Mesenchymal stem cell (in vitro differentiated cells and primary cell): ENCODE data around the gene CCNI.
A peak's percentile ranks its signal among the peaks of the same experiment; 100 is the strongest.

ENCODE experiments used
- DNase-seq: peaks from one replicate; pipeline ENCODE4 v3.0.0-alpha.2; 2013
- H2AFZ ChIP-seq: one replicate; pipeline ENCODE4 v1.6.1; 2013; ENCODE audit warnings: low read depth, mild to moderate bottlenecking, control low read depth, inconsistent platforms, low read length, moderate library complexity
- H2AK5ac ChIP-seq: 2 replicates; pipeline ENCODE4 v1.6.1; 2013; ENCODE audit warnings: low read length, moderate library complexity, mild to moderate bottlenecking, inconsistent platforms; ENCODE audit not compliant: severe bottlenecking
- H2BK120ac ChIP-seq: one replicate; pipeline ENCODE4 v1.6.1; 2013; ENCODE audit warnings: low read depth, mild to moderate bottlenecking, inconsistent platforms, low read length, moderate library complexity
- H2BK12ac ChIP-seq, 2 experiments: one replicate each; pipeline ENCODE4 v1.6.1; 2013; ENCODE audit warnings: inconsistent platforms in 2 of 2, low read length in 2 of 2, mild to moderate bottlenecking in 2 of 2, moderate library complexity in 2 of 2, control low read depth in 1 of 2
- H2BK15ac ChIP-seq: one replicate; pipeline ENCODE4 v1.6.1; 2013; ENCODE audit warnings: mild to moderate bottlenecking, low read depth, inconsistent platforms; ENCODE audit not compliant: poor library complexity, severe bottlenecking
- H2BK5ac ChIP-seq: 2 replicates; pipeline ENCODE4 v1.6.1; 2013; ENCODE audit warnings: low read depth, mild to moderate bottlenecking, low read length, control low read depth, inconsistent platforms; ENCODE audit not compliant: poor library complexity, severe bottlenecking
- H3K14ac ChIP-seq, 2 experiments: one replicate each; pipeline ENCODE4 v1.6.1; 2013; ENCODE audit warnings: inconsistent platforms in 2 of 2, low read length in 2 of 2, control low read depth in 1 of 2, mild to moderate bottlenecking in 1 of 2, moderate library complexity in 1 of 2
- H3K18ac ChIP-seq, 2 experiments: one replicate each; pipeline ENCODE4 v1.6.1; 2013; ENCODE audit warnings: inconsistent platforms in 2 of 2, low read length in 2 of 2, control low read depth in 1 of 2, low read depth in 1 of 2, mild to moderate bottlenecking in 1 of 2
- H3K23ac ChIP-seq, 2 experiments: one replicate each; pipeline ENCODE4 v1.6.1; 2013; ENCODE audit warnings: inconsistent platforms in 2 of 2, low read length in 2 of 2, mild to moderate bottlenecking in 2 of 2, moderate library complexity in 2 of 2, control low read depth in 1 of 2
- H3K27ac ChIP-seq: 2 replicates; pipeline ENCODE4 v1.5.1; 2013; ENCODE audit warnings: mild to moderate bottlenecking, moderate library complexity, low read length, control low read depth, inconsistent platforms; ENCODE audit not compliant: poor library complexity, severe bottlenecking
- H3K27me3 ChIP-seq, 2 experiments: 2 replicates each; pipeline versions ENCODE4 v1.6.1 to v1.7.0; 2013; ENCODE audit warnings: low read length in 2 of 2, mild to moderate bottlenecking in 2 of 2, moderate library complexity in 2 of 2, control low read depth in 1 of 2, inconsistent platforms in 1 of 2; ENCODE audit not compliant: control insufficient read depth in 1 of 2, insufficient read depth in 1 of 2
- H3K36me3 ChIP-seq, 2 experiments: 2 replicates each; pipeline versions ENCODE4 v1.6.1 to v1.7.0; 2013; ENCODE audit warnings: low read length in 2 of 2, control low read depth in 1 of 2, inconsistent platforms in 1 of 2, low read depth in 1 of 2, mild to moderate bottlenecking in 1 of 2; ENCODE audit not compliant: insufficient read depth in 2 of 2, control insufficient read depth in 1 of 2
- H3K4ac ChIP-seq, 2 experiments: one replicate each; pipeline ENCODE4 v1.6.1; 2013; ENCODE audit warnings: inconsistent platforms in 2 of 2, low read length in 2 of 2, mild to moderate bottlenecking in 2 of 2, moderate library complexity in 2 of 2, control low read depth in 1 of 2, low read depth in 1 of 2
- H3K4me1 ChIP-seq: 2 replicates; pipeline ENCODE4 v1.6.1; 2013; ENCODE audit warnings: low read depth, low read length, control low read depth; ENCODE audit not compliant: control insufficient read depth, insufficient read depth
- H3K4me2 ChIP-seq: 2 replicates; pipeline ENCODE4 v1.6.1; 2013; ENCODE audit warnings: low read length, mild to moderate bottlenecking, inconsistent platforms; ENCODE audit not compliant: poor library complexity, severe bottlenecking
- H3K4me3 ChIP-seq, 2 experiments: 2 replicates each; pipeline versions ENCODE4 v1.5.1 to v1.7.0; 2013; ENCODE audit warnings: low read length in 2 of 2, mild to moderate bottlenecking in 2 of 2, control low read depth in 1 of 2, low read depth in 1 of 2; ENCODE audit not compliant: insufficient read depth in 1 of 2
- H3K79me1 ChIP-seq: replicated peaks from 2 replicates; pipeline ENCODE4 v1.6.1; 2013; ENCODE audit warnings: mild to moderate bottlenecking, control low read depth, low read length, inconsistent platforms; ENCODE audit not compliant: poor library complexity, severe bottlenecking
- H3K9ac ChIP-seq: 2 replicates; pipeline ENCODE4 v1.7.0; 2013; ENCODE audit warnings: mild to moderate bottlenecking, low read length, moderate library complexity
- H3K9me3 ChIP-seq: 2 replicates; pipeline ENCODE4 v1.7.0; 2013; ENCODE audit warnings: mild to moderate bottlenecking, low read length; ENCODE audit not compliant: control insufficient read depth
- H4K8ac ChIP-seq: one replicate; pipeline ENCODE4 v1.6.1; 2013; ENCODE audit warnings: inconsistent platforms, mild to moderate bottlenecking, low read length, moderate library complexity
- H4K91ac ChIP-seq: one replicate; pipeline ENCODE4 v1.6.1; 2013; ENCODE audit warnings: mild to moderate bottlenecking, low read length, inconsistent platforms
- WGBS: methylation state at CpG from one replicate; pipeline ENCODE4 v1.1.7; 2013; ENCODE audit warnings: mixed read lengths; 5-methylcytosine and 5-hydroxymethylcytosine counted together

The CCNI gene

DNA sequence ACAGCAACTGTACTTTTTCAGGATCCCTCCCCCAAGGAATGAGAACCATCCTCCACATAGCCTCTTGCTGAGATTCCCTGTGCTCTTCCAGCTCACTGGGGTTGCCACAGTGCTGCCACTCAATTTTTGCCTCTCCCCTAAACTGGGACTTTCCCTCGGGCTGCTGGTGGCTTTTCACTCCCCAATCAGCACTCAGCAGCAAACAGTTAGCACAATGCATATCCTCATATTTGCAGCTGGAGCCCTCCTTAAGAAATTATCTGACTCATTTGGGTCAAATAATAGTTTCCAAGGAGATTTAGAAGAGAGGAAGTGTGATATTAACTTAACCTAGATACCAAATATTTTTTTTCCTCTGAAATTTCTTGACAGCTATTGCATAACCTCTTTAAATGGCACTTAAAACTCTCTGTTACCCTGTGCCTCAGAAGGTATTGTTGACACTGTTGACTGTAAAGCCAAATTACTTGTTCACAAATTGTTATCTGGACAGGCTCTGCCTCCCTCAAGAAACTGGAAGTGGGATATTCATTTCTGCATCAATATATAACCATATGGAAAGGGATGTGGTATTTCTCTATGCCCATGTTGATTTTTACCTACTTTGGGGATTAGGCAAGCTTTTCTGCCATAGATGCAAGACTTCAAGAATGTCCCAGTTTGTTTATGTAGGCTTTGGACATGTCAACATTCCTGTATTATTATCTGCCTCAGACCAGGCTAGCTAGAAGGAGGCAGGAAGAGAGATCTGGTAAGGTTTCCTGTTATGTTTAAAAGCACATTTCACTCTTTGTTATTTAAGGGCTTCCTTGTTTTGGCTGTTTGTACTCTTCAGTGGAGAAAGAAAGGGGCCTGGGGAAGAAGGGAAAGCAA, 68.2 kb downstream of the CCNI start:
- DNase-seq, result peak; percentile 87
- Histone ChIP-seq H3K23ac (no peak overlapping the region), H4K91ac (no peak overlapping the region), H4K8ac (no peak overlapping the region), H2AFZ (no peak overlapping the region), H2BK120ac (no peak overlapping the region), H3K18ac (peak overlapping the region; percentile 2 to 88), H2BK5ac (no peak overlapping the region), H2BK12ac (no peak overlapping the region), H2BK15ac (no peak overlapping the region), H3K14ac (no peak overlapping the region), H3K27ac (peak overlapping the region; percentile 89), H2AK5ac (no peak overlapping the region), H3K27me3 (no peaks in the 10 kb centered on the region), H3K4me2 (no peak overlapping the region), H3K79me1 (peaks cover 1% of the 10 kb centered on the region), H3K9me3 (no peaks in the 10 kb centered on the region), H3K9ac (no peak overlapping the region), H3K4ac (peak overlapping the region in 1 of 2 experiments; percentile 56), H3K4me1 (peaks cover 11% of the 10 kb centered on the region), H3K36me3 (peaks cover 4 to 70% of the 10 kb centered on the region in 2 experiments), H3K4me3 (no peak overlapping the region)
- 0% methylated on average over 1 of the region's 1 CpG for WGBS

- Histone ChIP-seq H2AK5ac (no peak overlapping the region), H2BK15ac (no peak overlapping the region)
These were observed 68.9 kb downstream of the CCNI start for GRCh38 chr4:77006753-77007353.

GRCh38 chr4:77003400-77003799, 72.4 kb downstream of the CCNI start:
- Histone ChIP-seq H2BK12ac (no peak overlapping the region), H3K4ac (no peak overlapping the region), H3K18ac (no peak overlapping the region), H2BK15ac (no peak overlapping the region), H3K14ac (no peak overlapping the region), H3K27ac (peak overlapping the region; percentile 70), H3K79me1 (peaks cover 3% of the 10 kb centered on the region), H3K27me3 (no peaks in the 10 kb centered on the region), H3K4me3 (no peak overlapping the region), H4K8ac (no peak overlapping the region), H3K36me3 (peaks cover 9 to 84% of the 10 kb centered on the region in 2 experiments), H2BK5ac (no peak overlapping the region), H3K4me1 (peaks cover 3% of the 10 kb centered on the region), H3K23ac (no peak overlapping the region), H3K4me2 (no peak overlapping the region), H2AK5ac (no peak overlapping the region), H3K9me3 (peaks cover 2% of the 10 kb centered on the region), H2BK120ac (no peak overlapping the region), H3K9ac (no peak overlapping the region), H2AFZ (no peak overlapping the region), H4K91ac (no peak overlapping the region)
- peak; percentile 38 for DNase-seq

More at GRCh38 chr4:77006753-77007353, 68.9 kb downstream of the CCNI start:
- WGBS, result 31% methylated on average over 3 of the region's 4 CpGs
- no peak overlapping the region for H2BK120ac ChIP-seq
- no peak overlapping the region for H2AFZ ChIP-seq
- H3K14ac ChIP-seq, result no peak overlapping the region
- no peaks in the 10 kb centered on the region for H3K27me3 ChIP-seq
- no peak overlapping the region for H3K23ac ChIP-seq
- H3K9me3 ChIP-seq, result no peaks in the 10 kb centered on the region
- peaks cover 3 to 67% of the 10 kb centered on the region in 2 experiments for H3K36me3 ChIP-seq
- peak overlapping the region in 1 of 2 experiments; percentile 30 for H3K4ac ChIP-seq
- peak overlapping the region in 1 of 2 experiments; percentile 59 for H2BK12ac ChIP-seq
- H4K8ac ChIP-seq, result no peak overlapping the region
- no peaks in the 10 kb centered on the region for H3K79me1 ChIP-seq
- H3K4me2 ChIP-seq, result no peak overlapping the region
- H3K18ac ChIP-seq, result peak overlapping the region; percentile 2 to 88
- H3K4me1 ChIP-seq, result peaks cover 11% of the 10 kb centered on the region
- DNase-seq, result no peak
- no peak overlapping the region for H2BK5ac ChIP-seq
- peak overlapping the region; percentile 23 for H3K9ac ChIP-seq
- H4K91ac ChIP-seq, result peak overlapping the region; percentile 16
- H3K27ac ChIP-seq, result peak overlapping the region; percentile 89
- no peak overlapping the region for H3K4me3 ChIP-seq
